Measurements from ENCODE around the gene MICAL3. TPM values are rescaled to one million over a fixed set of nuclear protein-coding genes. Genes with fewer than 3 reads are reported as not detected.

MICAL3 gene
- total and polyA plus RNA-seq, 9 of the 15 experiments (the other 6 are each of a cell fraction or from before 2014, with no cell fraction given): 0.53 to 32.1 (median 12.3) TPM

- in situ Hi-C loops (cut with MboI): no loop called here
- intact Hi-C loops (cut with micrococcal nuclease): no loop called here
- ATAC-seq (no peak), DNase-seq (ENCODE audit: extremely low read depth in 1 of 4, low spot score in 3 of 4) (peak in 1 of 4 experiments; percentile 19), FAIRE-seq (no peak)
- no peak overlapping the region for H3K4me3 ChIP-seq
- no peak overlapping the region for H3K9ac ChIP-seq (ENCODE audit: insufficient read depth in 1 of 2, low read depth in 2 of 2, low read length in 2 of 2)
- H3K79me2 ChIP-seq (ENCODE audit: control insufficient read depth, insufficient read depth, low read length): peaks cover 34% of the 10 kb centered on the region; the same call in 2 of the 3 replicates
- WGBS (ENCODE audit: insufficient coverage, low coverage, missing lambda C conversion rate): 57% methylated on average over 10 of the region's 10 CpGs
- no peaks in the 10 kb centered on the region for H3K9me3 ChIP-seq (replicated peaks; ENCODE audit: control insufficient read depth, insufficient read depth, low read depth, low read length)
- CTCF ChIA-PET (ENCODE audit: low intra/inter-chr PET ratio): no interaction called here
- peaks cover 0 to 7% of the 10 kb centered on the region in 2 experiments; a peak in 4 of 5 replicates for H3K4me1 ChIP-seq (replicated peaks in 1 of 2; ENCODE audit: control insufficient read depth in 2 of 2, insufficient read depth in 2 of 2, low read length in 2 of 2)
- H3K27me3 ChIP-seq (ENCODE audit: control insufficient read depth in 2 of 2, insufficient read depth in 2 of 2, low read length in 2 of 2): no peaks in the 10 kb centered on the region
- no peak overlapping the region for H3K27ac ChIP-seq (ENCODE audit: extremely low read depth, low read depth, low read length)
- H3K36me3 ChIP-seq (ENCODE audit: control insufficient read depth, insufficient read depth, low read length): no peaks in the 10 kb centered on the region
- TF ChIP-seq ARID3B (CRISPR knock-in tag; IDR thresholded peaks at IDR 0.05; ENCODE audit: borderline replicate concordance): no peak
- no peak for TF ChIP-seq ZNF75A (CRISPR knock-in tag; IDR thresholded peaks at IDR 0.05)
- no peak for TF ChIP-seq DPF2 (IDR thresholded peaks at IDR 0.05)
- no peak for TF ChIP-seq ELK1 (CRISPR knock-in tag; IDR thresholded peaks at IDR 0.05)
- no peak for TF ChIP-seq MAFG (tag; conservative IDR thresholded peaks at IDR 0.05)
- no peak for TF ChIP-seq AFF1 (IDR thresholded peaks at IDR 0.05; ENCODE audit: low read depth in 1 of 2, partially characterized antibody in 2 of 2)
- TF ChIP-seq JUN (IDR thresholded peaks at IDR 0.05; ENCODE audit: borderline replicate concordance, low read depth, low read length): no peak
- TF ChIP-seq JUN (CRISPR knock-in tag; IDR thresholded peaks at IDR 0.05; ENCODE audit: borderline replicate concordance): no peak
- no peak for TF ChIP-seq ID3 (CRISPR knock-in tag; IDR thresholded peaks at IDR 0.05)
- no peak for TF ChIP-seq ID3 (tag; IDR thresholded peaks at IDR 0.05)
- TF ChIP-seq ZNF140 (CRISPR knock-in tag; IDR thresholded peaks at IDR 0.05): no peak
- peaks cover 51% of the 10 kb centered on the region for H4K20me1 ChIP-seq (replicated peaks; ENCODE audit: control insufficient read depth, insufficient read depth, low read length)
- H3K9me1 ChIP-seq (ENCODE audit: control insufficient read depth, insufficient read depth, low read length): no peaks in the 10 kb centered on the region
- no peak overlapping the region for H2AFZ ChIP-seq (ENCODE audit: low read depth, low read length)
- H3K4me2 ChIP-seq (ENCODE audit: insufficient read depth, low read length): no peak overlapping the region
- POLR2A ChIA-PET: interaction anchor here (0.7 to 1.1 kb wide), 3 partner anchors 8 to 14 kb away, joined by 3 to 4 read pairs (median 3); no protein-coding TSS in a partner anchor
- no TSS peak for BruUV-seq (replicated peaks)
These were observed 73.6 kb downstream of the MICAL3 start for GRCh38 chr22:17950651-17951214.

Data from K562 (cell line).